ENCODE measurements around the gene ICAM4. TPM values are rescaled to one million over a fixed set of nuclear protein-coding genes. Genes with fewer than 3 reads are reported as not detected.

Gene ICAM4
- polyA plus RNA-seq, 1 of the 3 experiments (the other 2 are of a cell fraction): 0.05 TPM

GRCh38 chr19:10251792-10252694, 34.7 kb upstream of the ICAM4 start, which contains the start of gene MRPL4:
MRPL4 (plus strand) TSS chr19:10252214; CDS start chr19:10252254, 40 bp downstream.
- peak within 1 kb of the TSS; percentile 63 to 83 for H3K27ac ChIP-seq (ENCODE audit: low read depth in 2 of 2, low read length in 1 of 2)
- no peaks in the 10 kb centered on the region for H3K9me3 ChIP-seq
- H3K9me2 ChIP-seq: no peaks in the 10 kb centered on the region
- peaks cover 0 to 9% of the 10 kb centered on the region in 2 experiments for H3K36me3 ChIP-seq (replicated peaks in 1 of 2; ENCODE audit: control insufficient read depth in 1 of 2, insufficient read depth in 2 of 2, low read length in 1 of 2)
- H3K9ac ChIP-seq: peak within 1 kb of the TSS; percentile 87
- WGBS (ENCODE audit: low lambda C conversion rate): under 1% methylated on average over 12 of the region's 77 CpGs
- peaks cover 0 to 5% of the 10 kb centered on the region in 2 experiments; a peak in 1 of 4 replicates for H3K4me1 ChIP-seq (ENCODE audit: control insufficient read depth in 1 of 2, insufficient read depth in 2 of 2, low read depth in 1 of 2, low read length in 1 of 2)
- H3K4me2 ChIP-seq: peak within 1 kb of the TSS; percentile 96
- H3K4me3 ChIP-seq (ENCODE audit: low read depth in 2 of 2, low read length in 1 of 2): peak within 1 kb of the TSS; percentile 67 to 69
- peaks cover 5% of the 10 kb centered on the region for H3F3A ChIP-seq (replicated peaks; ENCODE audit: insufficient read depth)
- H4K20me1 ChIP-seq (ENCODE audit: insufficient read depth): no peaks in the 10 kb centered on the region
- DNase-seq: peak; percentile 94
- peaks cover 21% of the 10 kb centered on the region for H3K79me2 ChIP-seq (ENCODE audit: insufficient read depth)
- CTCF ChIA-PET: interaction anchor here (0.6 to 3.1 kb wide), 5 partner anchors 18 to 251 kb away, joined by 3 to 38 read pairs (median 8); no protein-coding TSS in a partner anchor
- H2AFZ ChIP-seq (ENCODE audit: low read depth): peak within 1 kb of the TSS; percentile 82
- POLR2A ChIA-PET: interaction anchor here (0.6 to 1.0 kb wide), 3 partner anchors 23 to 135 kb away, joined by 3 to 4 read pairs (median 3); no protein-coding TSS in a partner anchor
- H3K27me3 ChIP-seq (ENCODE audit: insufficient read depth): no peaks in the 10 kb centered on the region
- TF ChIP-seq RFX5 (IDR thresholded peaks at IDR 0.05; ENCODE audit: low read length): peak; percentile 52; the same call in 1 of the 2 replicates
- TF ChIP-seq USF1 (IDR thresholded peaks at IDR 0.05; ENCODE audit: borderline replicate concordance, low read depth): 0 out of 2 replicates have a peak, but pooled peaks have one; percentile 11
- peak; percentile 79; the same call in 1 of the 2 replicates for TF ChIP-seq ZBTB33 (IDR thresholded peaks at IDR 0.05; ENCODE audit: borderline replicate concordance, low read depth)
- TF ChIP-seq JUND (IDR thresholded peaks at IDR 0.05): no peak
- peak; percentile 97 for TF ChIP-seq MXI1 (IDR thresholded peaks at IDR 0.05; ENCODE audit: low read depth, low read length)
- no peak for TF ChIP-seq GATA2 (CRISPR knock-in tag; IDR thresholded peaks at IDR 0.05)
- no peak for TF ChIP-seq SMC3 (IDR thresholded peaks at IDR 0.05; ENCODE audit: low read depth, low read length)
- TF ChIP-seq ELF1 (IDR thresholded peaks at IDR 0.05): peak; percentile 78
- no peak for TF ChIP-seq TEAD4 (IDR thresholded peaks at IDR 0.05; ENCODE audit: borderline replicate concordance, insufficient read depth)
- no peak for TF ChIP-seq RAD21 (IDR thresholded peaks at IDR 0.05; ENCODE audit: low read length)
- no peak for TF ChIP-seq MEF2A (IDR thresholded peaks at IDR 0.05; ENCODE audit: borderline replicate concordance, low read depth)
- no peak for TF ChIP-seq NFIC (IDR thresholded peaks at IDR 0.05; ENCODE audit: borderline replicate concordance)
- peak; percentile 54 for TF ChIP-seq GABPA (IDR thresholded peaks at IDR 0.05; ENCODE audit: low read depth)
- TF ChIP-seq NRF1 (IDR thresholded peaks at IDR 0.05; ENCODE audit: low read depth, low read length): peak; percentile 43
- no peak for TF ChIP-seq EP300 (IDR thresholded peaks at IDR 0.05; ENCODE audit: borderline replicate concordance in 1 of 2, low read depth in 1 of 2, low read length in 1 of 2)
- no peak for TF ChIP-seq RXRA (IDR thresholded peaks at IDR 0.05; ENCODE audit: borderline replicate concordance, low read depth)
- TF ChIP-seq TAF1 (IDR thresholded peaks at IDR 0.05; ENCODE audit: borderline replicate concordance, low read depth, low read length): peak; percentile 65; the same call in 1 of the 2 replicates
- peak; percentile 85 for TF ChIP-seq POLR2AphosphoS5 (IDR thresholded peaks at IDR 0.05; ENCODE audit: low read depth, low read length)
- TF ChIP-seq SIN3A (IDR thresholded peaks at IDR 0.05; ENCODE audit: borderline replicate concordance, low read depth, low read length): no peak
- TF ChIP-seq FOSL2 (IDR thresholded peaks at IDR 0.05; ENCODE audit: borderline replicate concordance, low read depth): no peak
- peak; percentile 91 for TF ChIP-seq CHD2 (IDR thresholded peaks at IDR 0.05; ENCODE audit: low read length, partially characterized antibody)
- no peak for TF ChIP-seq YY1 (IDR thresholded peaks at IDR 0.05; ENCODE audit: low read depth)
- TF ChIP-seq PBX3 (IDR thresholded peaks at IDR 0.05): 0 out of 2 replicates have a peak, but pooled peaks have one; percentile 6
- peak; percentile 45; the same call in 1 of the 2 replicates for TF ChIP-seq FOXJ3 (CRISPR knock-in tag; IDR thresholded peaks at IDR 0.05)
- no peak for TF ChIP-seq FOXM1 (IDR thresholded peaks at IDR 0.05; ENCODE audit: low read depth)
- TF ChIP-seq REST (IDR thresholded peaks at IDR 0.05; ENCODE audit: low read depth, low read length): no peak
